Esophagus squamous epithelium (tissue), 4 donors: ENCODE measurements around the gene ENOX2.

ENCODE experiments used
- POLR2A ChIP-seq, 4 donors: fragments of 450-650 bp; IDR thresholded peaks; one replicate each; pipeline ENCODE4 v1.6.1; 2017; ENCODE audit warnings: antibody characterized with exemption in 4 of 4, mild to moderate bottlenecking in 4 of 4, moderate library complexity in 3 of 4
- TF ChIP-seq, protein P1 (sequence below), 6 experiments: fragments of 450-650 bp in 4 of 6; fragments of 200-600 bp in 2 of 6; sonication (generic) in 2 of 6; IDR thresholded peaks; one replicate each; pipeline ENCODE4 v1.5.1; 2016 to 2019; ENCODE audit warnings: antibody characterized with exemption in 6 of 6, mild to moderate bottlenecking in 4 of 6, moderate library complexity in 4 of 6

GRCh38 chrX:130593911-130594310 lies 309.1 kb downstream of the ENOX2 start:
- TF ChIP-seq, protein P1, sequence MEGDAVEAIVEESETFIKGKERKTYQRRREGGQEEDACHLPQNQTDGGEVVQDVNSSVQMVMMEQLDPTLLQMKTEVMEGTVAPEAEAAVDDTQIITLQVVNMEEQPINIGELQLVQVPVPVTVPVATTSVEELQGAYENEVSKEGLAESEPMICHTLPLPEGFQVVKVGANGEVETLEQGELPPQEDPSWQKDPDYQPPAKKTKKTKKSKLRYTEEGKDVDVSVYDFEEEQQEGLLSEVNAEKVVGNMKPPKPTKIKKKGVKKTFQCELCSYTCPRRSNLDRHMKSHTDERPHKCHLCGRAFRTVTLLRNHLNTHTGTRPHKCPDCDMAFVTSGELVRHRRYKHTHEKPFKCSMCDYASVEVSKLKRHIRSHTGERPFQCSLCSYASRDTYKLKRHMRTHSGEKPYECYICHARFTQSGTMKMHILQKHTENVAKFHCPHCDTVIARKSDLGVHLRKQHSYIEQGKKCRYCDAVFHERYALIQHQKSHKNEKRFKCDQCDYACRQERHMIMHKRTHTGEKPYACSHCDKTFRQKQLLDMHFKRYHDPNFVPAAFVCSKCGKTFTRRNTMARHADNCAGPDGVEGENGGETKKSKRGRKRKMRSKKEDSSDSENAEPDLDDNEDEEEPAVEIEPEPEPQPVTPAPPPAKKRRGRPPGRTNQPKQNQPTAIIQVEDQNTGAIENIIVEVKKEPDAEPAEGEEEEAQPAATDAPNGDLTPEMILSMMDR (IDR thresholded peaks at IDR 0.05), result no peak
- no peak for TF ChIP-seq POLR2A (IDR thresholded peaks at IDR 0.05)
